ENCODE measurements around the gene CHST11. TPM values are rescaled to one million over a fixed set of nuclear protein-coding genes. Genes with fewer than 3 reads are reported as not detected.
A peak's percentile ranks its signal among the peaks of the same experiment; 100 is the strongest.

The CHST11 gene
- total and polyA plus RNA-seq, 10 donors = 5.2 to 65.1 (median 48.4) TPM

GRCh38 chr12:104567832-104568486, 111.2 kb downstream of the CHST11 start:
- intact Hi-C loops (cut with DNase I; ENCODE audit: low total_unique reads) = no loop called here
- Histone ChIP-seq H3K4me3 (no peak overlapping the region), H3K27ac (peak overlapping the region in 3 of 8 donors; percentile 24 to 87 (median 83)), H3K36me3 (peaks cover 0 to 14% (median 3%) of the 10 kb centered on the region in 6 donors), H3K4me1 (peaks cover 28 to 69% (median 44%) of the 10 kb centered on the region in 6 donors), H3K27me3 (replicated peaks in 1 of 7) (no peaks in the 10 kb centered on the region), H3K9me3 (peaks cover 0 to 14% (median 11%) of the 10 kb centered on the region in 8 donors)
- 61 to 82% (median 77%) methylated on average over 5 of the region's 5 CpGs for WGBS, 5 donors
- no peak for TF ChIP-seq POLR2A (IDR thresholded peaks at IDR 0.05)
- no peak for TF ChIP-seq POLR2AphosphoS5 (IDR thresholded peaks at IDR 0.05)
- TF ChIP-seq CTCF (IDR thresholded peaks at IDR 0.05 in 8 of 11, conservative IDR thresholded peaks at IDR 0.05 in 3 of 11) = no peak
- no peak for DNase-seq

GRCh38 chr12:104568487-104568868, 111.7 kb downstream of the CHST11 start:
- H3K27me3 ChIP-seq (replicated peaks in 1 of 7) = no peaks in the 10 kb centered on the region
- TF ChIP-seq POLR2A (IDR thresholded peaks at IDR 0.05) (no peak), POLR2AphosphoS5 (IDR thresholded peaks at IDR 0.05) (no peak), CTCF (IDR thresholded peaks at IDR 0.05 in 8 of 11, conservative IDR thresholded peaks at IDR 0.05 in 3 of 11) (no peak)
- peaks cover 28 to 69% (median 44%) of the 10 kb centered on the region in 6 donors for H3K4me1 ChIP-seq
- intact Hi-C loops (cut with DNase I; ENCODE audit: low total_unique reads) = no loop called here
- H3K27ac ChIP-seq = peak overlapping the region in 3 of 8 donors; percentile 24 to 87 (median 83)
- DNase-seq = no peak
- H3K9me3 ChIP-seq = peaks cover 0 to 14% (median 11%) of the 10 kb centered on the region in 8 donors
- H3K4me3 ChIP-seq = no peak overlapping the region
- peaks cover 0 to 14% (median 3%) of the 10 kb centered on the region in 6 donors for H3K36me3 ChIP-seq
- WGBS, 5 donors = 93 to 100% (median 97%) methylated on average over 1 of the region's 1 CpG

DNA sequence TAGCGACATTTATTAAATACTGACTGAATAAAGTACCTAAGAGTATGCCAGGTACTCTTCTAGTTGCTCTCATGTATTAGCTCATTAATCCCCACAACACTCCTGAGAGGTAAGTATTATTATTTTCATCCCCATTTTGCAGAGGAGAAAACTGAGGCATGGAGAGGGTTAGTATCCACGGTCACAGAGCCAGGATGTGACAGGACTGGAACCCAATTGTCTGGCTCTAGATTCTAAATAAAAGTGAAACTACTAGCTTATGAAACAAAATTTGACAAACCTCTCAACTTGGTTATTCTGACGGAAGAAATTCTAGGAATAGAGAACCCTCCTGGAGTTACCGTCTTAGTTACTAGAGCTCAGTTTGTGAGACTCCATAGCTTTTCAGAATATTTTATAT, 112.2 kb downstream of the CHST11 start:
- Histone ChIP-seq H3K9me3 (peaks cover 0 to 11% (median 9%) of the 10 kb centered on the region in 8 donors), H3K36me3 (peaks cover 0 to 11% (median 2%) of the 10 kb centered on the region in 6 donors), H3K4me3 (peak overlapping the region in 1 of 8 donors; percentile 43), H3K4me1 (peaks cover 28 to 69% (median 44%) of the 10 kb centered on the region in 6 donors), H3K27me3 (replicated peaks in 1 of 7) (no peaks in the 10 kb centered on the region), H3K27ac (peak overlapping the region in 7 of 8 donors; percentile 48 to 87 (median 81))
- 57 to 78% (median 61%) methylated on average over 4 of the region's 4 CpGs for WGBS, 5 donors
- DNase-seq = no peak
- intact Hi-C loops (cut with DNase I; ENCODE audit: low total_unique reads) = no loop called here
- TF ChIP-seq POLR2AphosphoS5 (IDR thresholded peaks at IDR 0.05) = no peak
- no peak for TF ChIP-seq POLR2A (IDR thresholded peaks at IDR 0.05)
- no peak for TF ChIP-seq CTCF (IDR thresholded peaks at IDR 0.05 in 8 of 11, conservative IDR thresholded peaks at IDR 0.05 in 3 of 11)

All from spleen (tissue), 11 donors.